HCT116 (cell line): Measurements from ENCODE around the gene TTC21B. TPM values are rescaled to one million over a fixed set of nuclear protein-coding genes. Genes with fewer than 3 reads are reported as not detected.

Source experiments
- ATAC-seq: fragments of 200-7000 bp; cut with Tn5 transposase; 2 replicates; pipeline ENCODE4 v1.9.1; 2020; ENCODE audit warnings: mild to moderate bottlenecking, moderate library complexity
- BruUV-seq: library from RNA; stranded (reverse); fragments of 400-500 nt; replicated peaks from 2 replicates; lab custom pipeline; 2021; lab: Mats Ljungman, UMichigan
- CTCF ChIA-PET: fragments of 300-600 bp; sonication (Branson Sonifier 250); formaldehyde crosslinking; loops from one replicate; lab custom pipeline; 2021; ENCODE audit warnings: antibody characterized with exemption; lab: Charles Lee
- POLR2A ChIA-PET: fragments of 300-600, 350-600 bp; sonication (Branson Sonifier 250); formaldehyde crosslinking; loops from one replicate; lab custom pipeline; 2021; ENCODE audit warnings: antibody characterized with exemption; lab: Charles Lee
- RAD21 ChIA-PET, 2 experiments: fragments of 300-600 bp; sonication (Branson Sonifier 250); formaldehyde crosslinking; loops; one replicate each; lab custom pipeline; 2023; ENCODE audit warnings: low total read pairs in 2 of 2; ENCODE audit not compliant: uncharacterized antibody in 2 of 2, unreplicated experiment in 2 of 2, low non-redundant PET in 1 of 2; lab: Charles Lee
- DNase-seq: peaks from one replicate; pipeline ENCODE4 v3.0.0-alpha.2; 2010; ENCODE audit warnings: low read depth, low spot score
- H2AFZ ChIP-seq: fragments of 200-600 bp; shearing (Covaris generic), sonication (generic); 2 replicates; pipeline ENCODE4 v1.6.1; 2017; ENCODE audit warnings: low read depth, mixed run types, mixed read lengths, antibody characterized with exemption, low read length; ENCODE audit not compliant: poor library complexity, severe bottlenecking
- H3K27ac ChIP-seq: 2 replicates; pipeline ENCODE4 v1.5.1; 2012; ENCODE audit warnings: low read depth, low read length
- H3K27me3 ChIP-seq: fragments of 200-600 bp; sonication (generic); 2 replicates; pipeline ENCODE4 v1.6.1; 2016; ENCODE audit warnings: mixed run types, low read length, mixed read lengths; ENCODE audit not compliant: insufficient read depth
- H3K36me3 ChIP-seq, 2 experiments: fragments of 200-500 bp in 1 of 2; fragments of 200-600 bp in 1 of 2; sonication (Bioruptor generic) in 1 of 2; sonication (generic) in 1 of 2; 2 replicates each; pipeline versions ENCODE4 v1.5.1 to v1.6.1; 2014 to 2016; ENCODE audit warnings: low read length in 2 of 2, inconsistent platforms in 1 of 2, mixed read lengths in 1 of 2, mixed run types in 1 of 2; ENCODE audit not compliant: insufficient read depth in 2 of 2, control insufficient read depth in 1 of 2
- H3K4me1 ChIP-seq, 2 experiments: fragments of 200-600 bp in 1 of 2; sonication (generic) in 1 of 2; 2 replicates each; pipeline versions ENCODE4 v1.5.1 to v1.6.1; 2012 to 2017; ENCODE audit warnings: low read length in 2 of 2, inconsistent platforms in 1 of 2, mild to moderate bottlenecking in 1 of 2, mixed read lengths in 1 of 2, mixed run types in 1 of 2, moderate library complexity in 1 of 2; ENCODE audit not compliant: insufficient read depth in 2 of 2, control insufficient read depth in 1 of 2
- H3K4me2 ChIP-seq: fragments of 200-600 bp; sonication (generic); 2 replicates; pipeline ENCODE4 v1.6.1; 2017; ENCODE audit warnings: mixed run types, low read length, mixed read lengths
- H3K4me3 ChIP-seq, 2 experiments: fragments of 200-600 bp in 1 of 2; sonication (generic) in 1 of 2; replicated peaks in 1 of 2; 2 replicates each; pipeline ENCODE4 v1.5.1; 2011 to 2016; ENCODE audit warnings: low read length in 2 of 2, control low read depth in 1 of 2, low read depth in 1 of 2, mild to moderate bottlenecking in 1 of 2, mixed read lengths in 1 of 2, mixed run types in 1 of 2
- H3K79me2 ChIP-seq: fragments of 200-600 bp; sonication (generic); 2 replicates; pipeline ENCODE4 v1.6.1; 2017; ENCODE audit warnings: mild to moderate bottlenecking, mixed run types, low read length, moderate library complexity, mixed read lengths; ENCODE audit not compliant: insufficient read depth
- H3K9ac ChIP-seq: fragments of 200-600 bp; sonication (generic); 2 replicates; pipeline ENCODE4 v1.6.1; 2016; ENCODE audit warnings: low read length, mixed read lengths
- H3K9me2 ChIP-seq: fragments of 200-600 bp; sonication (generic), shearing (Covaris generic); 2 replicates; pipeline ENCODE4 v1.6.1; 2017; ENCODE audit warnings: mixed run types, mild to moderate bottlenecking, moderate library complexity; ENCODE audit not compliant: insufficient read depth
- H3K9me3 ChIP-seq, 2 experiments: fragments of 200-500 bp in 1 of 2; fragments of 200-600 bp in 1 of 2; sonication (Bioruptor generic) in 1 of 2; sonication (generic) in 1 of 2; 2 replicates each; pipeline ENCODE4 v1.6.1; 2014 to 2017; ENCODE audit warnings: low read length in 2 of 2, mixed read lengths in 2 of 2, inconsistent platforms in 1 of 2, low read depth in 1 of 2, mild to moderate bottlenecking in 1 of 2, mixed run types in 1 of 2, moderate library complexity in 1 of 2; ENCODE audit not compliant: control insufficient read depth in 1 of 2, insufficient read depth in 1 of 2
- H4K20me1 ChIP-seq: fragments of 200-600 bp; sonication (generic), shearing (Covaris generic); 2 replicates; pipeline ENCODE4 v1.6.1; 2017; ENCODE audit warnings: mixed run types, mild to moderate bottlenecking, moderate library complexity; ENCODE audit not compliant: insufficient read depth
- CBX3 ChIP-seq: IDR thresholded peaks from 2 replicates; pipeline ENCODE4 v1.6.1; 2012; ENCODE audit warnings: low read depth
- CEBPB ChIP-seq: IDR thresholded peaks from 2 replicates; pipeline ENCODE4 v1.6.1; 2012; ENCODE audit warnings: low read depth
- CTCF ChIP-seq, 3 experiments: fragments of 200-600 bp in 1 of 3; sonication (generic) in 1 of 3; IDR thresholded peaks in 2 of 3; conservative IDR thresholded peaks in 1 of 3; 2 replicates each; pipeline ENCODE4 v1.5.1; 2012 to 2017; ENCODE audit warnings: low read depth in 2 of 3, low read length in 2 of 3, antibody characterized with exemption in 1 of 3, borderline replicate concordance in 1 of 3, control low read depth in 1 of 3, mild to moderate bottlenecking in 1 of 3, mixed read lengths in 1 of 3, mixed run types in 1 of 3, moderate library complexity in 1 of 3; ENCODE audit not compliant: insufficient read depth in 1 of 3
- EGR1 ChIP-seq: IDR thresholded peaks from 2 replicates; pipeline ENCODE4 v1.6.1; 2012; ENCODE audit warnings: low read depth
- ELF1 ChIP-seq: IDR thresholded peaks from 2 replicates; pipeline ENCODE4 v1.6.1; 2012; ENCODE audit warnings: low read depth, borderline replicate concordance
- EZH2 ChIP-seq: fragments of 200-600 bp; sonication (generic); IDR thresholded peaks from 2 replicates; pipeline ENCODE4 v1.6.1; 2017; ENCODE audit warnings: antibody characterized with exemption, mixed run types
- MAX ChIP-seq: IDR thresholded peaks from 2 replicates; pipeline ENCODE4 v1.6.1; 2012
- POLR2A ChIP-seq: IDR thresholded peaks from 2 replicates; pipeline ENCODE4 v1.7.0; 2011; ENCODE audit warnings: borderline replicate concordance; ENCODE audit not compliant: insufficient read depth, insufficient read length; ENCODE audit errors: extremely low read depth
- POLR2AphosphoS5 ChIP-seq: IDR thresholded peaks from 2 replicates; pipeline ENCODE4 v1.6.1; 2011; ENCODE audit warnings: mild to moderate bottlenecking, low read depth, low read length, moderate library complexity
- RAD21 ChIP-seq: IDR thresholded peaks from 2 replicates; pipeline ENCODE4 v1.6.1; 2012; ENCODE audit warnings: low read depth, mild to moderate bottlenecking
- SIN3A ChIP-seq: IDR thresholded peaks from 2 replicates; pipeline ENCODE4 v1.6.1; 2012; ENCODE audit warnings: low read depth
- SRF ChIP-seq: IDR thresholded peaks from 2 replicates; pipeline ENCODE4 v1.6.1; 2012; ENCODE audit warnings: low read depth
- ZFX ChIP-seq: fragments of 450-650 bp; IDR thresholded peaks from 2 replicates; pipeline ENCODE4 v1.6.1; 2017
- intact Hi-C: fragments of 100-400 bp; cut with micrococcal nuclease; formaldehyde crosslinking; loops from 2 replicates; pipeline ENCODE4 v1.10.0; 2022
- total RNA-seq: library from RNA; stranded (reverse); gene quantifications from one replicate; pipeline ENCODE4 v1.2.1, GENCODE V29; 2021; ENCODE audit not compliant: unreplicated experiment

The TTC21B gene
- total RNA-seq, 1 experiment from 2014 or later, result 12.2 TPM

- DNase-seq, result no peak
- Histone ChIP-seq H3K9ac (no peak overlapping the region), H3K4me3 (no peak overlapping the region), H3K27me3 (no peaks in the 10 kb centered on the region), H3K36me3 (no peaks in the 10 kb centered on the region), H3K27ac (no peak overlapping the region), H2AFZ (no peak overlapping the region), H4K20me1 (no peaks in the 10 kb centered on the region), H3K9me2 (no peaks in the 10 kb centered on the region), H3K9me3 (no peaks in the 10 kb centered on the region), H3K4me1 (no peaks in the 10 kb centered on the region), H3K4me2 (no peak overlapping the region), H3K79me2 (no peaks in the 10 kb centered on the region)
- ChIA-PET POLR2A (no interaction called here), CTCF (no interaction called here), RAD21 (no interaction called here)
- TF ChIP-seq ELF1 (no peak), MAX (no peak), EZH2 (no peak), RAD21 (no peak), POLR2AphosphoS5 (no peak), EGR1 (no peak), SRF (no peak), SIN3A (no peak), CBX3 (no peak)
- BruUV-seq, result no TSS peak
- intact Hi-C loops, result loop anchor here (10.0 kb wide), 1 partner anchor 861 kb away; no protein-coding TSS in a partner anchor
- no peak for ATAC-seq
These were observed 77.3 kb downstream of the TTC21B start for GRCh38 chr2:165876269-165876668.

- CTCF ChIA-PET, result interaction anchor here (0.7 to 1.9 kb wide), 27 partner anchors 8 to 882 kb away, joined by 3 to 12 read pairs (median 3); partner anchors contain the start of genes SCN1A and SCN2A
- H3K36me3 ChIP-seq, result no peaks in the 10 kb centered on the region
- ATAC-seq (peak; percentile 84), DNase-seq (peak; percentile 28)
- TF ChIP-seq ZFX (no peak), POLR2A (no peak), RAD21 (peak; percentile 78), CTCF (IDR thresholded peaks at IDR 0.05 in 2 of 3, conservative IDR thresholded peaks at IDR 0.05 in 1 of 3; ENCODE audit: borderline replicate concordance in 1 of 3, insufficient read depth in 1 of 3, low read depth in 2 of 3, low read length in 2 of 3) (peak; percentile 58 to 63 (median 59); a peak in 5 of 6 replicates), CBX3 (no peak), EZH2 (no peak), CEBPB (no peak)
- no peak overlapping the region for H3K27ac ChIP-seq
- H3K79me2 ChIP-seq, result no peaks in the 10 kb centered on the region
- H3K9me2 ChIP-seq, result no peaks in the 10 kb centered on the region
- no peaks in the 10 kb centered on the region for H3K4me1 ChIP-seq
- H3K27me3 ChIP-seq, result no peaks in the 10 kb centered on the region
- no peaks in the 10 kb centered on the region for H3K9me3 ChIP-seq
- RAD21 ChIA-PET, result interaction anchor here in 1 of 2 experiments (1.1 kb wide), 1 partner anchor 636 kb away, joined by 3 read pairs; no protein-coding TSS in a partner anchor
- POLR2A ChIA-PET, result interaction anchor here (0.8 kb wide), 1 partner anchor 13 kb away, joined by 3 read pairs; no protein-coding TSS in a partner anchor
- no peak overlapping the region for H3K4me3 ChIP-seq
- no peak overlapping the region for H3K9ac ChIP-seq
- intact Hi-C loops, result loop anchor here (1.0 to 10.0 kb wide), 3 partner anchors 473 to 860 kb away; partner anchors contain the start of gene SCN2A
- no peak overlapping the region for H3K4me2 ChIP-seq
- BruUV-seq, result no TSS peak
- H4K20me1 ChIP-seq, result no peaks in the 10 kb centered on the region
- no peak overlapping the region for H2AFZ ChIP-seq
These were observed 79.0 kb downstream of the TTC21B start for GRCh38 chr2:165874445-165875039.
